Fibroblast of skin of scalp (primary cell): Measurements from ENCODE around the gene FMNL2.
A peak's percentile ranks its signal among the peaks of the same experiment; 100 is the strongest.

ENCODE experiments used
- DNase-seq: peaks from one replicate; pipeline ENCODE4 v3.0.0-alpha.2; 2013

Gene FMNL2

GRCh38 chr2:152661076-152661475 lies 326.1 kb downstream of the FMNL2 start:
- no peak for DNase-seq

DNA sequence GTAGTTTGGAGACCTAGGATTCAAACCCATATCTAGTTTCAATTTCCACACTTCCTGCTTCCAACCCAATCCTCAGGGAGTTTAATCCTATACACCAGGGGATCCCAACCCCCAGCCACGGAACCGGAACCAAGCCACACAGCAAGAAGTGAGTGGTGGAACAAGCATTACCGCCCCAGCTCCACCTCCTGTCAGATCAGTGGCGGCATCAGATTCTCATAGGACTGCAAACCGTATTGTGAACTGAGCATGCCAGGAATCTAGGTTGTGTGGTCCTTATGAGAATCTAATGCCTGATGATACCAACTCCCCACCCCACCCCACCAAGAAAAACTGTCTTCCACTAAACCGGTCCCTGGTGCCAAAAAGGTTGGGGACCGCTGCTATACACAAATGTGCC lies 329.8 kb downstream of the FMNL2 start:
- no peak for DNase-seq

DNA sequence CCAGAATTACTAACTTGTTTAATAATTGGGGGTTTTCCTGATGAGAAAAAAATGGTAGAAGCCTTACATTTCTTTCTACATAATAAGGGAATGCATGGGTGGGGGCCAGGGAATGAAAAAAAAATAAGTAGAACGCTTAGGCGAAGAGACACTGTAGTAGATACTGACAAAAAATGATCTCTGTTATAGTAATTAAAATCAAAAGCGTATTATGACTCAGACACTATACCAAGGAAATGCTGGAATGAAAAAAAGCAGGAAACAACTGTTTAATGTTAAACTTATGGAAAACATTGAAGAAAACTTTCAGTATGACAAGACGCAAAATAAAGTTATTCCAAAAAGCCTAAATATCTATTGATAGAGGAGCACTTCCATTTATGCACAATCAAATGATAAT lies 339.4 kb downstream of the FMNL2 start:
- DNase-seq = no peak

GRCh38 chr2:152676461-152676860 lies 341.5 kb downstream of the FMNL2 start:
- DNase-seq = no peak

GRCh38 chr2:152678808-152679207 lies 343.8 kb downstream of the FMNL2 start:
- no peak for DNase-seq

DNA sequence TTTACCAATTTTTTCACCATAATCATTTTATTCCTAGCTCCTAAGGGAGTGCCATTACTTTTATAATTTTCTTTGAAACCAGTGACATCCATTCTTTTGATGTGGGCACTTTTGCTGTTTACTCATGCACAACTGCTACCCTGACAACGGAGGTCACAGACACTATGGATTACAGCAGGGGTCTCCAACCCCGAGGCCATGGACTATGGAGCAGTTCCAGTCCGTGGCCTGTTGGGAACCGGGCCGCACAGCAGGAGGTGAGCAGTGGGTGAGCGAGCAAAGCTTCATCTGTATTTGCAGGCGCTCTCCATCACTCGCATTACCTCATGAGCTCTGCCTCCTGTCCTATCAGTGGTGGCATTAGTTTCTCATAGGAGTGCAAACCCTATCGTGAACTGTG lies 347.7 kb downstream of the FMNL2 start:
- no peak for DNase-seq

- no peak for DNase-seq
These were observed 348.4 kb downstream of the FMNL2 start for GRCh38 chr2:152683400-152683799.

- no peak for DNase-seq
These were observed 351.3 kb downstream of the FMNL2 start for GRCh38 chr2:152686321-152686720.

DNA sequence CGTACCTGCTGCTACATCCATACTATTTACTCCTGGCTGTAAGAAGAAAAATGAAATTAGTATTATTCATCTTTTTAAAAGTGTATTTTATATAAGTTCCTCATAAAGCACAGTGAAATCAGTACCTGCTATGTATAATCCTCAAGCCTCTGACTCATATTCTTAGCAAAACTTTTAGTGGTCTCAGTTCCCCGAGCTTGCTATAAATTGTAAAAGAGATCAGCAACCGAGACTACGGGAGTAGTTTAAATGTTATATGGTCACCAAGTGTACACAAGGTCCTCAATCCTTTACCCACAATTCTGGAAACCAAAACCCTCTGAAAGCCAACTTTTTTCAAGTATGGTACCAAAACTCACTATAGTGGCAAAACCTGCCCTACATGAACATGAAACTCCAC lies 358.1 kb downstream of the FMNL2 start:
- no peak for DNase-seq

DNA sequence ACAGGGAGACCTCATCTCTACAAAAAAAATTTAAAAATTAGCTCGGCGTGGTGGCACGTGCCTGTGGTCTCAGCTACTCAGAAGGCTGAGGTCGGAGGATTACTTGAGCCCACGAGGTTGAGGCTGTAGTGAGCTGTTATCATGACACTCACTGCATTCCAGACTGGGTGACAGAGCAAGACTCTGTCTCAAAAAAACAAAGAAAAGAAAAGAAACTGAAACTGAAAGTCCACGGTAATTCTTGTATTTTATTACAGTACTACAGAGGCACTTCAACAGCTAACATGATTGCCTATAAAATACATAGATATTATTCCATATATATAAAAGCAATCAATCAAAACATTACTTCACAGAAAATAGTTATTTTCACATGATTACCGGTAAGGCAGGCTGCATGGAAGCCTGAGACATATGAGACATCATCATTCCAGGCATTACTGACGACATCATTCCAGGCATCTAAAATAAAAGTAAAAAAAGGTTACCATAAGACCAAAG lies 359.2 kb downstream of the FMNL2 start:
- DNase-seq = peak; percentile 82

GRCh38 chr2:152695763-152696162 lies 360.8 kb downstream of the FMNL2 start:
- DNase-seq = no peak

- DNase-seq = peak; percentile 24
These were observed 361.5 kb downstream of the FMNL2 start for GRCh38 chr2:152696476-152696875.
